Measurements from ENCODE around the gene ZNF814.
"Not testable (repeated sequence)": the region's sequence is repeated elsewhere in the genome, so short reads cannot be mapped to it uniquely, and the experiment has no call there.

GRCh38 chr19:57823155-57823554 lies 65.7 kb downstream of the ZNF814 start:
- TF ChIP-seq CTCF (IDR thresholded peaks at IDR 0.05); EP300 (IDR thresholded peaks at IDR 0.05); POLR2A (IDR thresholded peaks at IDR 0.05; ENCODE audit: low read depth); POLR2AphosphoS5 (IDR thresholded peaks at IDR 0.05): not testable (repeated sequence)
